GM21515 (cell line): ENCODE data around the gene EPN1.

Experiments
- ATAC-seq: cut with Tn5 transposase; IDR thresholded peaks from one replicate; pipeline ENCODE4 v1.9.1; 2021; ENCODE audit not compliant: unreplicated experiment

The EPN1 gene

GRCh38 chr19:55660404-55660803 lies 14.6 kb upstream of the EPN1 start:
- ATAC-seq: no peak

GRCh38 chr19:55660991-55661390 lies 14.0 kb upstream of the EPN1 start:
- ATAC-seq: no peak

GRCh38 chr19:55661826-55662225 lies 13.2 kb upstream of the EPN1 start:
- no peak for ATAC-seq

GRCh38 chr19:55663846-55664536 lies 11.0 kb upstream of the EPN1 start:
- ATAC-seq: no peak

GRCh38 chr19:55666343-55667005 lies 8.6 kb upstream of the EPN1 start:
- ATAC-seq: no peak

GRCh38 chr19:55667006-55667381 lies 8.0 kb upstream of the EPN1 start:
- ATAC-seq: no peak

GRCh38 chr19:55667511-55667910 lies 7.5 kb upstream of the EPN1 start:
- ATAC-seq: no peak

- ATAC-seq: no peak
These were observed 7.1 kb upstream of the EPN1 start for GRCh38 chr19:55667958-55668357.

- ATAC-seq: no peak
These were observed 6.2 kb upstream of the EPN1 start for GRCh38 chr19:55668603-55669348.

- no peak for ATAC-seq
These were observed 5.4 kb upstream of the EPN1 start for GRCh38 chr19:55669418-55670279.

- ATAC-seq: no peak
These were observed 4.6 kb upstream of the EPN1 start for GRCh38 chr19:55670280-55671053.

GRCh38 chr19:55671054-55671378 lies 4.0 kb upstream of the EPN1 start:
- no peak for ATAC-seq

GRCh38 chr19:55672418-55672817 lies 2.6 kb upstream of the EPN1 start:
- ATAC-seq: no peak

- ATAC-seq: no peak
These were observed 1.6 kb upstream of the EPN1 start for GRCh38 chr19:55673465-55673864.

GRCh38 chr19:55673889-55674288 lies 1.1 kb upstream of the EPN1 start:
- ATAC-seq: no peak

- no peak for ATAC-seq
These were observed 576 bp upstream of the EPN1 start for GRCh38 chr19:55674459-55674840.

- ATAC-seq: no peak
These were observed 782 bp downstream of the EPN1 start for GRCh38 chr19:55675661-55676354.

- ATAC-seq: no peak
These were observed 1.4 kb downstream of the EPN1 start for GRCh38 chr19:55676383-55676782.

- no peak for ATAC-seq
These were observed 2.0 kb downstream of the EPN1 start for GRCh38 chr19:55676889-55677505.
